SK-N-SH treated with all-trans-retinoic acid at 6 μM for 48 hours (cell line): ENCODE measurements around the gene GCNT2.

Experiments used
- CREB5 ChIP-seq: fragments of 250-450 bp; sonication (Bioruptor Pico); IDR thresholded peaks from 2 replicates; pipeline ENCODE4 v1.5.1; 2020; ENCODE audit warnings: low read depth, mild to moderate bottlenecking, moderate library complexity
- RARB ChIP-seq: fragments of 250-450 bp; sonication (Bioruptor Pico); IDR thresholded peaks from 2 replicates; pipeline ENCODE4 v1.8.0; 2021; ENCODE audit warnings: mild to moderate bottlenecking, moderate library complexity

GRCh38 chr6:10542213-10542612, 21.1 kb downstream of the GCNT2 start:
- no peak for TF ChIP-seq CREB5 (CRISPR knock-in tag)
- TF ChIP-seq RARB (CRISPR knock-in tag) = no peak
